ENCODE data around the gene GAMT. TPM values are rescaled to one million over a fixed set of nuclear protein-coding genes. Genes with fewer than 3 reads are reported as not detected.

GAMT gene
- total RNA-seq, 4 donors from 2014 or later, result 33.8 to 72.0 (median 46.0) TPM

GRCh38 chr19:1424192-1424955, 23.0 kb upstream of the GAMT start:
- WGBS, 2 donors, result 62 to 72% methylated on average over 41 to 42 of the region's 42 CpGs

DNA sequence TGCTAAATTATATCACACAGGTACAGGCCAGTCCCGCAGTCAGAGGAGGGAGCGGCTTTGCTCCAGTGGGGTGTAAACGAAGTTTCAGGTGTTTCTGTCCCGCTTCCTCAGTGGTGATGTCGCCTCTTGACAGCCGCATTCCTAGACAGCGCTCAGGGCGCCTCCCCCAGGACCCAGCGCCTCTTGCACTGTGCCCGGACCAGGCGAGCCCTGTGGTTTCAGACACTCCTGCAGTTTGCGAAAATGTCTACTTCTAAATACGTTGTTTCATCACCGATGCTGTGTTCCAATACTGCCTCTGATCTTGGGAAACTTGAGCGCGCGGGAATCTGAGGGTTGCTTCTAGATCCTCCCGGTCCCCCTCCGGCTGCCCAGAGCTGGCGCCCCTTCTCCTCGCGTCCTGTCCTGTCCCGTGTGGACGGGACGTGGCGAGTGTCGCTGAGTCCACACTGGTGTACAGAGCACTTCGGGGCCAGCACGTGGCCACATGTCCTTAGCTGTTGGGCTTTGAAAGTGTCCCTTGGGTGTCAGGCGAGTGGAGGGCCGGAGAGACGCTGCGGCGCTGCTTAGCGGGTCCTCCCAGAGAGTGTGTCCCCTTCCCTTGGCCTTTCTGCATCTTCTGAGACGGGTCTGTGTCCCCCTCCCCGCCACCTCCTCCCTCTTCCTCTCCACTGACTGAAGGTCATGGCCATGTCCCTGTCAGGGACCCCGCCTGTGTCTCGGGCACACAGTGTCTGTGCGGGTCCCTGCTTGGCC, 22.3 kb upstream of the GAMT start:
- intact Hi-C loops (cut with DNase I; ENCODE audit: low total_unique reads), result no loop called here
- no peak for DNase-seq (ENCODE audit: low spot score in 2 of 2)
- no peak overlapping the region for H3K4me3 ChIP-seq (ENCODE audit: low read depth, poor library complexity, severe bottlenecking)
- TF ChIP-seq POLR2A (IDR thresholded peaks at IDR 0.05), result no peak
- TF ChIP-seq, protein P1, sequence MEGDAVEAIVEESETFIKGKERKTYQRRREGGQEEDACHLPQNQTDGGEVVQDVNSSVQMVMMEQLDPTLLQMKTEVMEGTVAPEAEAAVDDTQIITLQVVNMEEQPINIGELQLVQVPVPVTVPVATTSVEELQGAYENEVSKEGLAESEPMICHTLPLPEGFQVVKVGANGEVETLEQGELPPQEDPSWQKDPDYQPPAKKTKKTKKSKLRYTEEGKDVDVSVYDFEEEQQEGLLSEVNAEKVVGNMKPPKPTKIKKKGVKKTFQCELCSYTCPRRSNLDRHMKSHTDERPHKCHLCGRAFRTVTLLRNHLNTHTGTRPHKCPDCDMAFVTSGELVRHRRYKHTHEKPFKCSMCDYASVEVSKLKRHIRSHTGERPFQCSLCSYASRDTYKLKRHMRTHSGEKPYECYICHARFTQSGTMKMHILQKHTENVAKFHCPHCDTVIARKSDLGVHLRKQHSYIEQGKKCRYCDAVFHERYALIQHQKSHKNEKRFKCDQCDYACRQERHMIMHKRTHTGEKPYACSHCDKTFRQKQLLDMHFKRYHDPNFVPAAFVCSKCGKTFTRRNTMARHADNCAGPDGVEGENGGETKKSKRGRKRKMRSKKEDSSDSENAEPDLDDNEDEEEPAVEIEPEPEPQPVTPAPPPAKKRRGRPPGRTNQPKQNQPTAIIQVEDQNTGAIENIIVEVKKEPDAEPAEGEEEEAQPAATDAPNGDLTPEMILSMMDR (IDR thresholded peaks at IDR 0.05), result no peak
- 92% methylated on average over 40 of the region's 40 CpGs for WGBS, 2 donors

More at GRCh38 chr19:1424192-1424955, 23.0 kb upstream of the GAMT start:
- no peak overlapping the region for H3K4me3 ChIP-seq (ENCODE audit: low read depth, poor library complexity, severe bottlenecking)
- no peak for DNase-seq (ENCODE audit: low spot score in 2 of 2)
- no peak for TF ChIP-seq POLR2A (IDR thresholded peaks at IDR 0.05)
- TF ChIP-seq, protein P1 (IDR thresholded peaks at IDR 0.05), result no peak
- intact Hi-C loops (cut with DNase I; ENCODE audit: low total_unique reads), result no loop called here

GRCh38 chr19:1422943-1423342, 21.6 kb upstream of the GAMT start:
- 93 to 95% methylated on average over 19 to 24 of the region's 24 CpGs for WGBS, 2 donors
- TF ChIP-seq, protein P1 (IDR thresholded peaks at IDR 0.05), result no peak
- TF ChIP-seq POLR2A (IDR thresholded peaks at IDR 0.05), result no peak
- DNase-seq (ENCODE audit: low spot score in 2 of 2), result no peak
- H3K4me3 ChIP-seq (ENCODE audit: low read depth, poor library complexity, severe bottlenecking), result no peak overlapping the region
- intact Hi-C loops (cut with DNase I; ENCODE audit: low total_unique reads), result no loop called here

DNA sequence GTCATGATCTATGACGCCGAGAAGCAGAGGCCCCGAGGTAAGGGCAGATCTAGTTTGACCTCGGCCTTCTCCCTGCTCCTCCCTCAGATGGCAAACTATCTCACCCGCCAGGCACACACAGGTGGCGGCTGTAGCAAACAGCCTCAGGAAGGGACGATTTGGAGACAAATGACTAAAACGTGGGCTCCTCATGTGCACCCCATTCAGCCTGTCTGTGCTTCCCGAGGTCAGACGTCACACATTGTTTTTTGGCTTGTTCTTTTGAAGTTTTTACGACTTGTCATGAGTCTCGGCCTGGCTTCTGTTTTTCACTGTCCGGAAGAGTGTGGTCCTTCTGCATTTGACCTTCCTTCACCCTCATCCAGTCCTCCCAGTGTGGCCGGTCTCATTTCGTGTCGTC, 21.0 kb upstream of the GAMT start:
- no peak overlapping the region for H3K4me3 ChIP-seq (ENCODE audit: low read depth, poor library complexity, severe bottlenecking)
- 67 to 70% methylated on average over 16 of the region's 16 CpGs for WGBS, 2 donors
- DNase-seq (ENCODE audit: low spot score in 2 of 2), result no peak
- TF ChIP-seq POLR2A (IDR thresholded peaks at IDR 0.05), result no peak
- TF ChIP-seq, protein P1 (IDR thresholded peaks at IDR 0.05), result no peak
- intact Hi-C loops (cut with DNase I; ENCODE audit: low total_unique reads), result no loop called here

DNA sequence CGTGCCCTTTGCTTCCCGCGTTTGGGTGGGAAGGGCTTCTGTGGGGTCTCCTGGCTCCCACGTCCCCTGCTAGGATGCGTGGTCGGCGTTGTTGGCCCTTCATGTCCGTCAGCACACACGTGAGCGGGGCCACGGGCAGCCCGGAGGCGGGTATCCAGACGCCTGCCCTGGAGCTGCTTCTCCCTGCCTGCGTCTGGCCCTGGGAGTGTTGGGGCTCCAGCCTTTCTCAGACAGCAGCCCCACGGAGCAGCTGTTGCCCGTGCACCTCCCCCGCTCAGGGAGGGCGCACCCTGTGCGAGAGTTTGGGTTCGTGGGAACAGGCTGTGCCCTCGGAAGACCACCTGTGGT, 20.6 kb upstream of the GAMT start:
- 86 to 88% methylated on average over 12 to 22 of the region's 22 CpGs for WGBS, 2 donors
- intact Hi-C loops (cut with DNase I; ENCODE audit: low total_unique reads), result no loop called here
- no peak overlapping the region for H3K4me3 ChIP-seq (ENCODE audit: low read depth, poor library complexity, severe bottlenecking)
- TF ChIP-seq, protein P1 (IDR thresholded peaks at IDR 0.05), result no peak
- TF ChIP-seq POLR2A (IDR thresholded peaks at IDR 0.05), result no peak
- no peak for DNase-seq (ENCODE audit: low spot score in 2 of 2)
